Stromal cell of bone marrow (primary cell): ENCODE measurements around the gene NCAPG.
"Not testable (repeated sequence)": the region's sequence is repeated elsewhere in the genome, so short reads cannot be mapped to it uniquely, and the experiment has no call there.

Experiments used
- DNase-seq: peaks from one replicate; pipeline ENCODE4 v3.0.0-alpha.2; 2012; ENCODE audit warnings: low read depth

Gene NCAPG

GRCh38 chr4:17788956-17789355, 21.8 kb upstream of the NCAPG start:
- DNase-seq = no peak

DNA sequence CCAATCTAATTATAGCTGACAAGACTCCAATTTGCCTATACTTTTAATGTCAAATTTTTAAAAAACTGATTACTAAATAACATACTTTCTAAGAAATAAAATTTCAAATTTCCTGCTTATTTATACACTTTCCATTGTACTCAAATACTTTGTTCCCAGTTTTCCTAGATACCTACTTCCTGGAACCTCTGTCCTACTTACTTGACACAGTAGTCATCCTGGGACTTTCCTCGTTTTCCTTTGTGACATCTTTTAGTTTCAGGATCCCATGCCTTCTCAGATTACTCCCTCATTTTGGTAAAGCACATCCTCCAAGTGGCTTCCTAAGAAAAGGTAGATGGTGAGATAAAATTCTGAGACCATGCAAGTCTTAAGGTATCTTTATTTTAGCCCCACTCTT, 16.0 kb upstream of the NCAPG start:
- DNase-seq = no peak

- DNase-seq = no peak
Measured at GRCh38 chr4:17797808-17798207, 13.0 kb upstream of the NCAPG start.

- no peak for DNase-seq
Measured at GRCh38 chr4:17805580-17806155, 5.1 kb upstream of the NCAPG start.

DNA sequence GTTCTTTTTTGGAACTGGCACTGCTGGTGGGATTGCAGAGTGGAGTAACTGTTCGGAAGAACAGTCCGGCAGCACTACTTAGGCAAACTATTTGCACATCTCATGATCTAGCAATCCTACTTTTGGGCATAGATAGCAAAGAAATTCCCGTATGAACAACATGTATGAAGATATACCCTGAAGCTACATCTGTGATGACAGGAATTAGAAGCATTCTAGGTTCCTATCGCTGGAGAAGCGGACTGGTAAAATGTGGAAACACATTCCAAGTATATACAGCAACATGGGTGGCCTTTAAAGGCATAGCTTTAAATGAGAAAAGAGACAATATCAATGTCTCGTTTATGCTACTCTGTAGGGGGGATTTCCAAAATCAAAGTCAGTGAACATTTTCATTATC, 3.3 kb upstream of the NCAPG start:
- DNase-seq = no peak

- no peak for DNase-seq
Measured at GRCh38 chr4:17809667-17810066, 1.1 kb upstream of the NCAPG start.

GRCh38 chr4:17811078-17811603, 362 bp downstream of the NCAPG start:
- no peak for DNase-seq

- DNase-seq = no peak
Measured at GRCh38 chr4:17812125-17812524, 1.3 kb downstream of the NCAPG start.

DNA sequence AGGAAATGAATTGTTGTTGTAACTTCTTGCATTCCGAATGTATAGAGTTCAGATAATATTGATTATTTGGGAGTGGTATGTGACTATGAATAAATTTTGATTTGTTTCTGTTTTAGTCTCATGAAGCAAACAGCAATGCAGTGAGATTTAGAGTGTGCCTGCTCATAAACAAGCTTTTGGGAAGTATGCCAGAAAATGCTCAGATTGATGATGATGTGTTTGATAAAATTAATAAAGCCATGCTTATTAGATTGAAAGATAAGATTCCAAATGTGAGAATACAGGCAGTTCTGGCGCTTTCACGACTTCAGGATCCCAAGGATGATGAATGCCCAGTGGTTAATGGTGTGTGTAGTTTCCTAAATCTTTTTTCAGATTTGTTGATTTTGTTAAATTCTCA, 2.0 kb downstream of the NCAPG start:
- DNase-seq = no peak

- DNase-seq = no peak
Measured at GRCh38 chr4:17814140-17814539, 3.4 kb downstream of the NCAPG start.

- no peak for DNase-seq
Measured at GRCh38 chr4:17816142-17816541, 5.4 kb downstream of the NCAPG start.

- peak; percentile 51 for DNase-seq
Measured at GRCh38 chr4:17817027-17817426, 6.2 kb downstream of the NCAPG start.

DNA sequence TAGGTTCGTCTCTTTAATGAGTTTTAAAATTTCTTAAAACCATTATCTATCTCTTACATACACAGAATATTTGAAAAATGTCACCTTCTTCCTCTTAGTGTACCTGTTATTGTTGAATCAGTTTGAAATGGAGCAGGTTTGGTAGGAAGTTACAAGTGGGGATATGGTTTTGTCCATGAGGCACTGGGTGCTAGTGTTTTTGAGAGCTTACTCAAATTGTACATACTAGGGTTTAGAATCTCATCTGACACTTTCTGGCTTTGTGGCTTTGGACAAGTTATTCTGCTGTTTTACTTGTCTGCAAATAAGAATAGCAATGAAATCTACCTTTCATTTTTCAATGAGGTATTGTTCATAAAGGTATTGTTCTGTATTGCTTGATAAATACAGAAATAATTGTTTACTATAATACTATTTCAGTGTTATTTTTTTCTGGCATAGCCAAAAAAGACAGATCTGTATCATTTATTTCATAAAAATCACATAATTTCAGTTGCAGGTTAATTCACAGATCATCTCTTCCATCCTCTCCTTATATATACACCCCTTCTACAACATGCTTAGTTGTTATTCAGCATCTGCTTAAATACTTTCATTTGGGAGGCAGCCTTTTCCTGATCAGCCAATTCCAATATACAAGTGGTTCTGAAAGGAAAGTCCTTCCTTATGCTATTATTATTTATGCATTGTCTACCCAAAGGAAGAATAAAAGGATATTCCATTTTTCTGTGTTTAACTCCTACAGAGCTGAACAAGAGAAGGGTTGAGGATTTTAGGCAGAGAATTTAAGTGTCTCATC, 13.3 kb downstream of the NCAPG start:
- DNase-seq = no peak

DNA sequence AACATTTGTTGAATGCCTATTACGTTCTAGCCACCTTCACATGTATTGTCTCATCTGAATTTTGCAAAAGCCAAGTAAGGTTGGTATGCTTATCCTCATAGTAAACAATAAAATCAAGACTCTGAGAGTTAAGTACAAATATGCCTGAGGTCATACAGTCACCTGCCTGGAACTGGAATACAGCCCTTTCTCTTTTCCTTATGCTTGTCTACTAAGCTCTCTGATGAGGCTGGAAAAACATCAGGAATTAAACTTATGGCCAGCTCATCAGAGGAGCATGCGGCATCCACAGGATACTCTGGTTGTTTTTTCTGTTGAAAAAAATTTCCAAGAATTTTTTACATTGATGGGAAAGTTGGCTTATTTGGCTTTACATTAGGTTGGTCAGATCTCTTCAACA, 35.5 kb downstream of the NCAPG start:
- DNase-seq = no peak

- not testable (repeated sequence) for DNase-seq
Measured at GRCh38 chr4:17850295-17850694, 39.5 kb downstream of the NCAPG start.

DNA sequence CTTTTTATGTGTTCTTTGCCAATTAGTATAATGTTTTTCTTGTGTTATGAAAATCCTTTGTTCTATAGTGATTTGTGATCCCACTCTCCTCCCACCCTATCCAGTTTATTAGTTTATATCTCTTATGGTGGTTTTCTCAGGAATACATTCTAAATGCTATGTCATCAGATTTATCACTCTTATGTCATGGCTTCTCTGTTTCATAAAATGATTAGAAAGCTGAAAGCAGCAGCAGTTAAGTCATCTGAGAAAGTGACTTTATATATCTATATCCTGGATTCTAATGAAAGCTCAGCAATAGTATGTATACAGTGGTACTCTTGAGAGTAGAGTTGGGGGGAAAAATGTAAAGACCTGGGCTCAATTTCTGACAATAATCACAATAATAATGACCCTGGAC, 41.2 kb downstream of the NCAPG start:
- no peak for DNase-seq

DNA sequence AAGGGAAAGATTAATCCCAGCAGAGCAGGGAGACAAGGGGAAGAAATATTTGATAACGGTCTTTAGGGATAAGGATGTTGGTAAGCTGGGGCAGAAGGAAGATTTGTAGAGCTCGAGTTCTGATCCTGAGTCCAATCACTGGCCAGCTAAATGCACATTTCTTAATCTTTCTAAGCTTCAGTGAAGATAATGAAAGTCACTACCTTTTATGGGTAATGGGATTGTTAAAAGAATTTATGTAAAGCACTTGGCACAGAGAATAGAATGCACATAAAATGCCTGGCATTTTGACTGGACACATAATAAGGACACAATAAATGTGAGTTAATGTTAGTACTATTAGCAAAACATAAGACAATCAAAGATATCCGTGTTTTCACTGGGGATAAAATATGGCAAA, 43.3 kb downstream of the NCAPG start:
- no peak for DNase-seq

DNA sequence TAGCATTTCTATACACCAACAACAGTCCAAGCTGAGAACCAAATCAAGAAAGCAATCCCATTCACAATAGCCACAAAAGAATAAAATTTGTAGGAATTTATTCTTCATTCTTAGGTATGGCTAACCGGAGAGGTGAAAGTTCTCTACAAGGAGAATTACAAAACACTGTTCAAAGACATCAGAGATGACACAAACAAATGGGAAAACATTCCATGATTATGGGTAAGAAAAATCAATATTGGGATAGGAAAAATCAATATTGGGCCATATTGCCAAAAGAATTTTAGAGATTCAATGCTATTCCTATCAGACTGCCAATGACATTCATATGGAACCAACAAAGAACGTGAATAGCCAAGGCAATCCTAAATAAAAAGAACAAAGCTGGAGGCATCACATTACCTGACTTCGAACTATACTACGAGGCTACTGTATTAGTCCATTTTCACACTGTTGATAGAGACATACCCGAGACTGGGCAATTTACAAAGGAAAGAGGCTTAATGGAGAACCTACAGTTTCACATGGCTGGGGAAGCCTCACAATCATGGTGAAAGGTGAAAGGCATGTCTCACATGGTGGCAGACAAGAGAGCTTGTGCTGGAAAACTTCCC, 49.1 kb downstream of the NCAPG start:
- DNase-seq = no peak

- DNase-seq = not testable (repeated sequence)
Measured at GRCh38 chr4:17861906-17862305, 51.1 kb downstream of the NCAPG start.

- DNase-seq = no peak
Measured at GRCh38 chr4:17865866-17866363, 55.1 kb downstream of the NCAPG start.

DNA sequence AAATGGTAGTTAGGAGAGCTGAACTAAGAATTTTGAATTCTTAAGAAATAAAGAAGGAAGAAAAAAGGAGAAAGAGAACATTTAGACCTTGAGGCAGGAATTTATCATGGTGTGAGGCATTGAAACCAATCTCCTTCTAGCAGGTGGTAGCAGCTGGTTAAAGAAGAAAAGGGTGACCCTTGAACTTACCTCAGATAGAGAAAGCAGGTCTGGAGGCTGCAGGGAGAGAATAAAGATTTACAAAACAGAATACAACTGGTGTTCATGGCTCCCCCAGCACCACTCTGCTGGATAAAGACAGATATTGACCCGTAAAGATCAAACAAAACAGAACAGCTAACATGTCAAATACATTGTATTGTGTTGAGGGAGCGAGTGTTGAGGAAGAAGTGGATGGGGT, 56.0 kb downstream of the NCAPG start:
- DNase-seq = no peak

DNA sequence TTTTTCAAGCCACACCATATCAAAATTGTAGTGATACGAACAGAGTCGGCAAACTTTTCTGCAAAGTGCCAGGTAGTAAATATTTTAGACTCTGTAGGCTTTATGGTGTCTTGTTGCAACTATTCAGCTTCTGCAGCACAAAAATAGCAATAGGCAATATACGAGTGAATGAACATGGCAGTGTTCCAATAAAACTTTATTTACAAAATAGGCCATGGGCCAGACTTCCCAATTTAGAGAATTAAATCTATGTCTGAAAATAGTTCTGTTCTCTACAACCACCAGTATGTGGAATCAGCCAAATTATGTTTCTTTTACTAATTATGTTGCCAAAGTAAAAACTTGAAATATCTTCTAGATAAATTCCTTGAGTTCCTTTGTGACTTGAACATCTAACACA, 56.5 kb downstream of the NCAPG start:
- DNase-seq = no peak

DNA sequence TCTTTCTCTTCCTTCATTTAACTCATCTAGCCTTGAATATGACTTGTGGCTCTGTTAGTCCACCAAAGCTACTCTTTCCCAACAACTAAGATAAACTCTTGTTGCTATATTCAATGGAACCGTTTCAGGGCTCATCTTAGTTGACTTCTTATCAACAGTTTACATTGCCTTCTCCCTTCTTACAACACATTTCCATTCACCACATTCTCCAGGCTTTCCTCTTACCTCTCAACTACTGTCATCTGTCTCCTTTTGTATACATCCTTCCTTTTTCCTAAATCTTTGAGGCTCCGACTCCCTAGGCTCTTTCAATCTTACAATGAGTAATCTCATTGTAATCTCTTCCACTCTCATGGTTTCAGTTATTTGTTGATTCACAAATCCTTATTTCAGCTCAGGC, 58.5 kb downstream of the NCAPG start:
- no peak for DNase-seq
